ENCODE data around the gene FPR3. TPM values are rescaled to one million over a fixed set of nuclear protein-coding genes. Genes with fewer than 3 reads are reported as not detected.
A peak's percentile ranks its signal among the peaks of the same experiment; 100 is the strongest.

FPR3 gene
- total and polyA plus RNA-seq, 4 donors, result 5.5 to 19.1 (median 11.2) TPM

DNA sequence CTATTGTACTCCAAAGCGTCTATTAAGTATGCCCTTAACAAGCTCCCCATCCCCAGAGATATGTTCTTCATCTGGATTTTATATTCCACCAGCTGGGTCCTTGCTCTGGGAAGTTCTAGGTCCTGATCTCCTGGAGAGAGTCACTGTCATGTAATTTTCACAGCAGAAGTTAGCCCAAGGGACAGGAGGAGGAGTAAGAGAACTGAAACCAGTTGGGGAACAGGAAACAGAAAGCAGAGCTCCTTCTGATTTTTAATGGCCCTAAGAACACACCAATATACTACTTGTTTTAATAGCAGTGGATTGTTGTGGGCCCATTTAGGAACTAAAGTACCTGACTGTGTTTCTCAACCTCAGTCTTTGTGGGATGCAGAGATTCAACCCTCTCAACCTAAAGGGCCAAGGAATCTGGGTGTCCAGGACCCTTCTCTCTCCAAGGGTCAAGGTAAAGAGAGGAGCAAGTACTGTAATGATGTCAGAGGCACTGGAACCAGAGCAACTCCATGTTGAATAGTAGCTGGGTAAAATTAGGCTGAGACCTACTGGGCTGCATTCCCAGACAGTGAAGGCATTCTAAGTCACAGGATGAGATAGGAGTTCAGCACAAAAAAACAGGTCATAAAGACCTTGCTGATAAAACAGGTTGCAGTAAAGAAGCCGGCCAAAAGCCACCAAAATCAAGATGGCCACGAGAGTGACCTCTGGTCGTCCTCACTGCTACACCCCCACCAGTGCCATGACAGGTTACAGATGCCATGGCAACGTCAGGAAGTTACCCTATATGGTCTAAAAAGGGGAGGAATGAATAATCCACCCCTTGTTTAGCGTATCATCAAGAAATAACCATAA lies 8.1 kb upstream of the FPR3 start:
- WGBS, 2 donors, result 65 to 89% methylated on average over 6 of the region's 6 CpGs
- peak overlapping the region in 1 of 2 donors; percentile 69 for H3K27ac ChIP-seq (ENCODE audit: low read depth in 1 of 2, low read length in 1 of 2)

DNA sequence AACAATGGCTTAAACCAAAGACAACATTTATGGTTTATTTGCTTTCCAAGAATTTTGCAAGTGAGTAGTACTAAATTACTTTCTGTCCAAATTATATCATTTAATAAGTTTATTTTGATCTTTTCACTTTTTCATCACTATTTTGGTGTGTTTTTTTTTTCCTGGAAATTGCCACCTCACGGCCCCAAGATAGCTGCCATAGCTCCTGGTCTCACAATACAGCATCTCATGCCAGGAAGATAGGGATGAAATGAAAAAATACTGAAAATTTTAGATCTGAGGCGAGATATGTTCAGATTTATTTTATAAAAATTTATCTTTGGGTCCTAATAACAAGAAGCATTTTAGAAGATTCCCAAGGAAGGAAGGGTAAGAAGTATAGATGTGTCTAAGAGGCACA lies 6.9 kb upstream of the FPR3 start:
- TF ChIP-seq, protein P1, sequence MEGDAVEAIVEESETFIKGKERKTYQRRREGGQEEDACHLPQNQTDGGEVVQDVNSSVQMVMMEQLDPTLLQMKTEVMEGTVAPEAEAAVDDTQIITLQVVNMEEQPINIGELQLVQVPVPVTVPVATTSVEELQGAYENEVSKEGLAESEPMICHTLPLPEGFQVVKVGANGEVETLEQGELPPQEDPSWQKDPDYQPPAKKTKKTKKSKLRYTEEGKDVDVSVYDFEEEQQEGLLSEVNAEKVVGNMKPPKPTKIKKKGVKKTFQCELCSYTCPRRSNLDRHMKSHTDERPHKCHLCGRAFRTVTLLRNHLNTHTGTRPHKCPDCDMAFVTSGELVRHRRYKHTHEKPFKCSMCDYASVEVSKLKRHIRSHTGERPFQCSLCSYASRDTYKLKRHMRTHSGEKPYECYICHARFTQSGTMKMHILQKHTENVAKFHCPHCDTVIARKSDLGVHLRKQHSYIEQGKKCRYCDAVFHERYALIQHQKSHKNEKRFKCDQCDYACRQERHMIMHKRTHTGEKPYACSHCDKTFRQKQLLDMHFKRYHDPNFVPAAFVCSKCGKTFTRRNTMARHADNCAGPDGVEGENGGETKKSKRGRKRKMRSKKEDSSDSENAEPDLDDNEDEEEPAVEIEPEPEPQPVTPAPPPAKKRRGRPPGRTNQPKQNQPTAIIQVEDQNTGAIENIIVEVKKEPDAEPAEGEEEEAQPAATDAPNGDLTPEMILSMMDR (IDR thresholded peaks at IDR 0.05; ENCODE audit: control extremely low read depth, extremely low read depth), result no peak
- Histone ChIP-seq H3K4me3 (no peak overlapping the region), H3K27me3 (ENCODE audit: control insufficient read depth in 3 of 3, insufficient read depth in 3 of 3, low read length in 2 of 3) (no peaks in the 10 kb centered on the region), H3K27ac (ENCODE audit: low read depth in 1 of 2, low read length in 1 of 2) (no peak overlapping the region), H3K9me3 (ENCODE audit: control insufficient read depth in 4 of 4, insufficient read depth in 3 of 4, low read length in 3 of 4) (peaks cover 0 to 7% (median 0%) of the 10 kb centered on the region in 4 donors), H3K4me1 (ENCODE audit: control insufficient read depth in 5 of 5, insufficient read depth in 5 of 5, low read length in 5 of 5) (peaks cover 0 to 11% (median 0%) of the 10 kb centered on the region in 5 donors), H3K9ac (ENCODE audit: insufficient read depth in 1 of 2, low read length in 2 of 2) (no peak overlapping the region), H3K36me3 (ENCODE audit: control insufficient read depth in 4 of 4, insufficient read depth in 4 of 4, low read length in 4 of 4) (no peaks in the 10 kb centered on the region)
- ATAC-seq (ENCODE audit: insufficient read depth, low FRiP score) (no peak), DNase-seq (no peak)
- WGBS, 2 donors, result 67 to 86% methylated on average over 2 of the region's 2 CpGs

More for the DNA sequence above, 8.1 kb upstream of the FPR3 start:
- H3K9me3 ChIP-seq (ENCODE audit: control insufficient read depth in 4 of 4, insufficient read depth in 3 of 4, low read length in 3 of 4), result peaks cover 0 to 5% (median 0%) of the 10 kb centered on the region in 4 donors
- DNase-seq, result no peak
- H3K27me3 ChIP-seq (ENCODE audit: control insufficient read depth in 3 of 3, insufficient read depth in 3 of 3, low read length in 2 of 3), result no peaks in the 10 kb centered on the region
- peaks cover 0 to 11% (median 0%) of the 10 kb centered on the region in 5 donors for H3K4me1 ChIP-seq (ENCODE audit: control insufficient read depth in 5 of 5, insufficient read depth in 5 of 5, low read length in 5 of 5)
- no peaks in the 10 kb centered on the region for H3K36me3 ChIP-seq (ENCODE audit: control insufficient read depth in 4 of 4, insufficient read depth in 4 of 4, low read length in 4 of 4)
- H3K4me3 ChIP-seq, result no peak overlapping the region
- no peak overlapping the region for H3K9ac ChIP-seq (ENCODE audit: insufficient read depth in 1 of 2, low read length in 2 of 2)
- TF ChIP-seq, protein P1 (IDR thresholded peaks at IDR 0.05; ENCODE audit: control extremely low read depth, extremely low read depth), result no peak
- no peak for ATAC-seq (ENCODE audit: insufficient read depth, low FRiP score)

DNA sequence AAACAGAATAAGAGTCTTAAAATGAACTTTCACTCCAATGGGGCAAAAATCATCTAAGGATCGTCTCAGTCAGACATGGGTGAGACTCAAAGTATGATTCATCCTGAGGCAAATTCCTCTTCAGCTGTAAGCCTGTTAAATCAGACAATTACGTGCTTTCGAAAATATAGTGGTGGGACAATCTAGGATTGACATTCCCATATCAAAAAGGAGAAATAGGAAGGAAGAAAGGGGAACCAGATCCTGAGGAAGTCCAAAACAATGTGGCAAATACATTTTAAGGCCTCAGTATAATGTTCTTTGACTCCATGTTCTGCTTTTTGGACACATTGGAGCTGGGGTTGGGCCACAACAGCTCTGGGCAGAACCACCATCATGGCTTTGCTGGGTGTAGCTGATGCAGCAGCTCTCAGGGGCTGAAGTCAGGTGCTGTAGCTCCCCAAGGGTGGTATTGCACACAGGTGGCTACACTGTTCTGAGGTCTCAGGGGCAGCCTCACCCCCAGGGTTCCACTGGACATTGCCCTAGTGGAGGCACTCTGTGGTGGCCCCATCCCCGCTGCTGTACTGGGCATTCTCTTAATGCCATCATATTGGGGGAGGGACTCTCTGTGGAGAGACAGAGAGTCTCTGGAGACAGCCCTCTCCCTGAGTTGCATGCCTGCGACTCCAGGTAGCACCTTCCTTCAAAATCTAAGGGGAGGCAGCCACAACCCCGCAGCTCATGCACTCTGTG lies 5.7 kb upstream of the FPR3 start:
- H3K9ac ChIP-seq (ENCODE audit: insufficient read depth in 1 of 2, low read length in 2 of 2), result no peak overlapping the region
- no peak overlapping the region for H3K4me3 ChIP-seq
- TF ChIP-seq, protein P1 (IDR thresholded peaks at IDR 0.05; ENCODE audit: control extremely low read depth, extremely low read depth), result no peak
- no peak for DNase-seq
- peaks cover 0 to 10% (median 0%) of the 10 kb centered on the region in 4 donors for H3K9me3 ChIP-seq (ENCODE audit: control insufficient read depth in 4 of 4, insufficient read depth in 3 of 4, low read length in 3 of 4)
- H3K4me1 ChIP-seq (ENCODE audit: control insufficient read depth in 5 of 5, insufficient read depth in 5 of 5, low read length in 5 of 5), result peaks cover 0 to 11% (median 0%) of the 10 kb centered on the region in 5 donors
- ATAC-seq (ENCODE audit: insufficient read depth, low FRiP score), result no peak
- no peak overlapping the region for H3K27ac ChIP-seq (ENCODE audit: low read depth in 1 of 2, low read length in 1 of 2)
- WGBS, 2 donors, result 79 to 89% methylated on average over 6 of the region's 6 CpGs
- no peaks in the 10 kb centered on the region for H3K36me3 ChIP-seq (ENCODE audit: control insufficient read depth in 4 of 4, insufficient read depth in 4 of 4, low read length in 4 of 4)
- H3K27me3 ChIP-seq (ENCODE audit: control insufficient read depth in 3 of 3, insufficient read depth in 3 of 3, low read length in 2 of 3), result no peaks in the 10 kb centered on the region

Measured in lung (tissue), 12 donors.